Tibial nerve (tissue), 4 donors: ENCODE measurements around the gene TLE1. TPM values are rescaled to one million over a fixed set of nuclear protein-coding genes. Genes with fewer than 3 reads are reported as not detected.
"Not testable (repeated sequence)": the region's sequence is repeated elsewhere in the genome, so short reads cannot be mapped to it uniquely, and the experiment has no call there.

Experiments
- DNase-seq, 2 donors: peaks; one replicate each; pipeline ENCODE4 v3.0.0-alpha.2; 2019; ENCODE audit warnings: low spot score in 2 of 2
- H3K27ac ChIP-seq, 4 donors: fragments of 200-600 bp; sonication (generic) in 3 of 4; one replicate each; pipeline ENCODE4 v1.5.1; 2017 to 2019; ENCODE audit warnings: mild to moderate bottlenecking in 1 of 4
- H3K27me3 ChIP-seq, 2 donors: fragments of 200-600 bp; sonication (generic) in 1 of 2; one replicate each; pipeline versions ENCODE4 v1.5.1 to v1.6.0; 2017 to 2019
- H3K36me3 ChIP-seq, 3 donors: fragments of 200-600 bp; sonication (generic); one replicate each; pipeline ENCODE4 v1.5.1; 2018 to 2019
- H3K4me1 ChIP-seq, 4 donors: fragments of 200-600 bp; sonication (generic) in 3 of 4; one replicate each; pipeline ENCODE4 v1.5.1; 2017 to 2019
- H3K4me3 ChIP-seq, 4 donors: fragments of 200-600 bp; sonication (generic) in 3 of 4; one replicate each; pipeline ENCODE4 v1.5.1; 2017 to 2019; ENCODE audit warnings: mild to moderate bottlenecking in 1 of 4, moderate library complexity in 1 of 4
- H3K9me3 ChIP-seq, 4 donors: fragments of 200-600 bp; sonication (generic) in 3 of 4; one replicate each; pipeline ENCODE4 v1.5.1; 2017 to 2019
- CTCF ChIP-seq, 5 experiments: fragments of 200-600 bp in 3 of 5; fragments of 450-650 bp in 2 of 5; sonication (generic) in 3 of 5; IDR thresholded peaks; one replicate each; pipeline ENCODE4 v1.5.1; 2016 to 2019; ENCODE audit warnings: antibody characterized with exemption in 5 of 5, mild to moderate bottlenecking in 3 of 5, moderate library complexity in 2 of 5
- EP300 ChIP-seq, 2 donors: sonication (generic); formaldehyde crosslinking; IDR thresholded peaks; one replicate each; pipeline ENCODE4 v1.6.1; 2017; ENCODE audit warnings: antibody characterized with exemption in 2 of 2, mild to moderate bottlenecking in 1 of 2
- POLR2A ChIP-seq, 2 donors: fragments of 450-650 bp; IDR thresholded peaks; one replicate each; pipeline ENCODE4 v1.6.1; 2017; ENCODE audit warnings: antibody characterized with exemption in 2 of 2, mild to moderate bottlenecking in 2 of 2, moderate library complexity in 2 of 2
- WGBS, 2 donors: methylation state at CpG; one replicate each; pipeline ENCODE4 v1.1.5; 2018; 5-methylcytosine and 5-hydroxymethylcytosine counted together
- total RNA-seq, 4 donors: library from RNA; depleted of rRNA; stranded (reverse); fragments of >200 nt; gene quantifications; one replicate each; pipeline ENCODE4 v1.1.0, GENCODE V29; 2016

Gene TLE1
- total RNA-seq, result 100 to 1,000 TPM in 2 of 4 donors, 10 to 100 TPM in 2; 81.8 to 107 (median 94.7) TPM

- WGBS, 2 donors, result 0 to 1% methylated on average over 51 to 75 of the region's 95 CpGs
- TF ChIP-seq CTCF (IDR thresholded peaks at IDR 0.05), result peak in 2 of 5 experiments; percentile 23 to 48
- peak; percentile 60 to 97 for TF ChIP-seq EP300 (IDR thresholded peaks at IDR 0.05)
- TF ChIP-seq POLR2A (IDR thresholded peaks at IDR 0.05), result peak; percentile 88 to 95
- DNase-seq, result peak; percentile 97
Measured at GRCh38 chr9:81689343-81690175, at the start of gene TLE1. Gene TLE1, minus strand, starts transcription at chr9:81689547. Its CDS starts 1,307 bp downstream, at chr9:81688240.

GRCh38 chr9:81737871-81738507 lies 48.6 kb upstream of the TLE1 start:
- H3K27ac ChIP-seq, result peak overlapping the region in 1 of 4 donors; percentile 4
- WGBS, 2 donors, result 49 to 54% methylated on average over 6 of the region's 6 CpGs
- TF ChIP-seq POLR2A (IDR thresholded peaks at IDR 0.05), result no peak
- TF ChIP-seq EP300 (IDR thresholded peaks at IDR 0.05), result no peak
- no peak for TF ChIP-seq CTCF (IDR thresholded peaks at IDR 0.05)
- H3K4me3 ChIP-seq, result no peak overlapping the region
- H3K4me1 ChIP-seq, result peaks cover 0 to 7% (median 0%) of the 10 kb centered on the region in 4 donors
- no peaks in the 10 kb centered on the region for H3K27me3 ChIP-seq
- H3K36me3 ChIP-seq, result no peaks in the 10 kb centered on the region
- peaks cover 0 to 4% (median 0%) of the 10 kb centered on the region in 4 donors for H3K9me3 ChIP-seq
- DNase-seq, result no peak

More at GRCh38 chr9:81689343-81690175, at the start of gene TLE1:
- peak within 1 kb of the TSS; percentile 69 to 82 (median 75) for H3K4me3 ChIP-seq
- H3K36me3 ChIP-seq, result no peaks in the 10 kb centered on the region
- H3K9me3 ChIP-seq, result no peaks in the 10 kb centered on the region
- H3K27me3 ChIP-seq, result no peaks in the 10 kb centered on the region
- peaks cover 0 to 42% (median 2%) of the 10 kb centered on the region in 4 donors for H3K4me1 ChIP-seq
- H3K27ac ChIP-seq, result peak within 1 kb of the TSS; percentile 89 to 97 (median 94)

GRCh38 chr9:81730498-81730897 lies 41.2 kb upstream of the TLE1 start:
- H3K4me3 ChIP-seq, H3K27me3 ChIP-seq, H3K4me1 ChIP-seq, H3K9me3 ChIP-seq, H3K27ac ChIP-seq, H3K36me3 ChIP-seq, DNase-seq: not testable (repeated sequence)
- 92 to 95% methylated on average over 3 of the region's 3 CpGs for WGBS, 2 donors

GRCh38 chr9:81729135-81729534 lies 39.8 kb upstream of the TLE1 start:
- H3K4me1 ChIP-seq, result peaks cover 0 to 6% (median 0%) of the 10 kb centered on the region in 4 donors
- H3K4me3 ChIP-seq, result no peak overlapping the region
- no peaks in the 10 kb centered on the region for H3K36me3 ChIP-seq
- no peak for DNase-seq
- no peak overlapping the region for H3K27ac ChIP-seq
- no peaks in the 10 kb centered on the region for H3K27me3 ChIP-seq
- WGBS, 2 donors, result 76 to 82% methylated on average over 4 of the region's 4 CpGs
- TF ChIP-seq EP300 (IDR thresholded peaks at IDR 0.05) (no peak), POLR2A (IDR thresholded peaks at IDR 0.05) (no peak), CTCF (IDR thresholded peaks at IDR 0.05) (no peak)
- no peaks in the 10 kb centered on the region for H3K9me3 ChIP-seq

GRCh38 chr9:81724242-81724889 lies 35.0 kb upstream of the TLE1 start:
- TF ChIP-seq CTCF (IDR thresholded peaks at IDR 0.05) (no peak), POLR2A (IDR thresholded peaks at IDR 0.05) (no peak)
- Histone ChIP-seq H3K27ac (peak overlapping the region in 1 of 4 donors; percentile 22), H3K4me1 (peaks cover 0 to 7% (median 0%) of the 10 kb centered on the region in 4 donors), H3K27me3 (no peaks in the 10 kb centered on the region), H3K36me3 (no peaks in the 10 kb centered on the region), H3K9me3 (no peaks in the 10 kb centered on the region), H3K4me3 (no peak overlapping the region)
- 36 to 46% methylated on average over 3 of the region's 3 CpGs for WGBS, 2 donors
- no peak for DNase-seq
